Bronchial epithelial cell (primary cell): ENCODE measurements around the gene TENT4B. TPM values are rescaled to one million over a fixed set of nuclear protein-coding genes. Genes with fewer than 3 reads are reported as not detected.
A peak's percentile ranks its signal among the peaks of the same experiment; 100 is the strongest.

Experiments used
- DNase-seq: peaks from one replicate; pipeline ENCODE4 v3.0.0-alpha.2; 2010; ENCODE audit warnings: low read depth
- FAIRE-seq: peaks from 2 replicates; lab custom pipeline; 2011; peaks lifted over from hg19 to GRCh38; lab: Jason Lieb, UNC
- H3K27me3 ChIP-seq: 2 replicates; pipeline ENCODE4 v1.5.1; 2011; ENCODE audit warnings: low read length; ENCODE audit not compliant: control insufficient read depth, insufficient read depth
- H3K36me3 ChIP-seq: 2 replicates; pipeline ENCODE4 v1.5.1; 2011; ENCODE audit warnings: low read length; ENCODE audit not compliant: control insufficient read depth, insufficient read depth
- H3K4me3 ChIP-seq: 2 replicates; pipeline ENCODE4 v1.5.1; 2011; ENCODE audit warnings: mild to moderate bottlenecking, low read depth, low read length, control low read depth
- CTCF ChIP-seq: IDR thresholded peaks from 2 replicates; pipeline ENCODE4 v1.5.1; 2011; ENCODE audit warnings: mild to moderate bottlenecking, moderate library complexity, low read length, control low read depth, inconsistent platforms; ENCODE audit not compliant: insufficient read depth, severe bottlenecking
- total RNA-seq: library from RNA; depleted of rRNA; stranded (reverse); fragments of >200 nt; gene quantifications from 2 replicates; pipeline ENCODE4 v1.2.1, GENCODE V29; 2014

Gene TENT4B
- total RNA-seq, 1 donor from 2014 or later, result 9.2 TPM

GRCh38 chr16:50151322-50151721, 1.8 kb upstream of the TENT4B start:
- TF ChIP-seq CTCF, result no peak

GRCh38 chr16:50151756-50152155, 1.4 kb upstream of the TENT4B start:
- DNase-seq (peak; percentile 8), FAIRE-seq (no peak)
- H3K36me3 ChIP-seq, result no peaks in the 10 kb centered on the region
- TF ChIP-seq CTCF, result no peak
- H3K27me3 ChIP-seq, result no peaks in the 10 kb centered on the region
- H3K4me3 ChIP-seq, result no peak overlapping the region

More at GRCh38 chr16:50151322-50151721, 1.8 kb upstream of the TENT4B start:
- H3K4me3 ChIP-seq, result no peak overlapping the region
- H3K27me3 ChIP-seq, result no peaks in the 10 kb centered on the region
- no peak for FAIRE-seq
- DNase-seq, result no peak
- no peaks in the 10 kb centered on the region for H3K36me3 ChIP-seq

- no peaks in the 10 kb centered on the region for H3K36me3 ChIP-seq
- TF ChIP-seq CTCF, result no peak
- H3K4me3 ChIP-seq, result peak overlapping the region; percentile 83
- peak; percentile 37 for DNase-seq
- FAIRE-seq, result no peak
- H3K27me3 ChIP-seq, result no peaks in the 10 kb centered on the region
Observed at GRCh38 chr16:50152351-50152806, 727 bp upstream of the TENT4B start.

- no peaks in the 10 kb centered on the region for H3K27me3 ChIP-seq
- TF ChIP-seq CTCF, result no peak
- H3K36me3 ChIP-seq, result no peaks in the 10 kb centered on the region
- DNase-seq (no peak), FAIRE-seq (no peak)
- peak overlapping the region; percentile 89 for H3K4me3 ChIP-seq
Observed at GRCh38 chr16:50153596-50154419, 702 bp downstream of the TENT4B start.

- peak; percentile 25 for DNase-seq
- no peaks in the 10 kb centered on the region for H3K36me3 ChIP-seq
- H3K4me3 ChIP-seq, result peak overlapping the region; percentile 89
- H3K27me3 ChIP-seq, result no peaks in the 10 kb centered on the region
- no peak for TF ChIP-seq CTCF
- FAIRE-seq, result no peak
Observed at GRCh38 chr16:50154420-50154950, 1.4 kb downstream of the TENT4B start.
